Endometrium (tissue), 2 donors: Measurements from ENCODE around the gene SH2D4B.

ENCODE experiments used
- FAIRE-seq: peaks from 2 replicates; lab custom pipeline; 2012; peaks lifted over from hg19 to GRCh38; lab: Jason Lieb, UNC
- donor health status: control.
- donor health status: control.

Gene SH2D4B

GRCh38 chr10:80691441-80691840 lies 153.7 kb downstream of the SH2D4B start:
- no peak for FAIRE-seq

GRCh38 chr10:80693565-80693964 lies 155.9 kb downstream of the SH2D4B start:
- no peak for FAIRE-seq

- FAIRE-seq = no peak
Measured at GRCh38 chr10:80694930-80695329, 157.2 kb downstream of the SH2D4B start.
